Natural killer cell (primary cell): ENCODE results near the gene C12orf43. TPM values are rescaled to one million over a fixed set of nuclear protein-coding genes. Genes with fewer than 3 reads are reported as not detected.

ENCODE experiments used
- ATAC-seq, 3 donors: fragments of 150-1000 bp in 2 of 3; fragments of 200-7000 bp in 1 of 3; cut with Tn5 transposase; 1 replicate in 1 of 3; 2 replicates in 2 of 3; pipeline ENCODE4 v1.10.0; 2021; ENCODE audit warnings: mild to moderate bottlenecking in 2 of 3, moderate library complexity in 2 of 3
- DNase-seq, 2 donors: peaks; one replicate each; pipeline versions ENCODE4 v3.0.0 to v3.0.0-alpha.2; 2013 to 2021; ENCODE audit warnings: mixed read lengths in 1 of 2
- H3K27ac ChIP-seq: one replicate; pipeline ENCODE4 v1.5.1; 2013; ENCODE audit warnings: mild to moderate bottlenecking, low read length
- H3K27me3 ChIP-seq: one replicate; pipeline ENCODE4 v1.6.1; 2013; ENCODE audit warnings: low read length; ENCODE audit not compliant: control insufficient read depth, insufficient read depth
- H3K36me3 ChIP-seq: one replicate; pipeline ENCODE4 v1.6.1; 2013; ENCODE audit warnings: low read length; ENCODE audit not compliant: control insufficient read depth, insufficient read depth
- H3K4me1 ChIP-seq: one replicate; pipeline ENCODE4 v1.6.1; 2013; ENCODE audit warnings: low read length; ENCODE audit not compliant: control insufficient read depth, insufficient read depth
- H3K4me3 ChIP-seq: one replicate; pipeline ENCODE4 v1.5.1; 2013; ENCODE audit warnings: low read length
- H3K9me3 ChIP-seq: one replicate; pipeline ENCODE4 v1.6.1; 2013; ENCODE audit warnings: low read length; ENCODE audit not compliant: control insufficient read depth, insufficient read depth
- H3K27ac Mint-ChIP-seq, 2 donors: one replicate each; pipeline ENCODE4 v1.8.0; 2022; ENCODE audit warnings: mild to moderate bottlenecking in 2 of 2, mixed read lengths in 2 of 2, moderate library complexity in 1 of 2
- H3K27me3 Mint-ChIP-seq, 2 donors: one replicate each; pipeline ENCODE4 v1.8.0; 2022; ENCODE audit warnings: low read depth in 2 of 2, mixed read lengths in 2 of 2
- H3K36me3 Mint-ChIP-seq: one replicate; pipeline ENCODE4 v1.8.0; 2022; ENCODE audit warnings: mixed read lengths
- H3K4me1 Mint-ChIP-seq, 2 donors: one replicate each; pipeline ENCODE4 v1.8.0; 2022; ENCODE audit warnings: mixed read lengths in 2 of 2
- H3K4me3 Mint-ChIP-seq: one replicate; pipeline ENCODE4 v1.8.0; 2022; ENCODE audit warnings: mild to moderate bottlenecking, moderate library complexity, mixed read lengths
- H3K9me3 Mint-ChIP-seq, 2 donors: one replicate each; pipeline ENCODE4 v1.8.0; 2022; ENCODE audit warnings: mixed read lengths in 2 of 2
- CTCF ChIP-seq: fragments of 200-600 bp; IDR thresholded peaks from one replicate; pipeline ENCODE4 v1.8.0; 2022; ENCODE audit warnings: antibody characterized with exemption
- WGBS: methylation state at CpG from one replicate; pipeline ENCODE4 v1.1.7; 2013; ENCODE audit warnings: missing lambda C conversion rate; ENCODE audit not compliant: insufficient coverage; 5-methylcytosine and 5-hydroxymethylcytosine counted together
- intact Hi-C: fragments of 100-400 bp; cut with micrococcal nuclease; formaldehyde crosslinking; loops from one replicate; pipeline ENCODE4 v1.14.2; 2022
- total RNA-seq, 4 donors: library from RNA; stranded (reverse); fragments of 120-200 nt in 1 of 4; gene quantifications; one replicate each; pipeline versions ENCODE4 v1.2.3 to v1.2.4, GENCODE V29; 2013 to 2022

C12orf43 gene
- total RNA-seq, 3 donors from 2014 or later (not counting 1 experiment from before 2014, with no cell fraction given): 16.0 to 19.9 (median 18.0) TPM

GRCh38 chr12:120955232-120955631 lies 61.1 kb downstream of the C12orf43 start:
- Mint-ChIP-seq H3K4me1 (no peaks in the 10 kb centered on the region), H3K4me3 (no peak overlapping the region), H3K27ac (no peak overlapping the region), H3K9me3 (no peaks in the 10 kb centered on the region), H3K36me3 (no peaks in the 10 kb centered on the region), H3K27me3 (no peaks in the 10 kb centered on the region)
- peaks cover 12% of the 10 kb centered on the region for H3K4me1 ChIP-seq
- WGBS: 81% methylated on average over 4 of the region's 4 CpGs
- DNase-seq: no peak
- ATAC-seq: no peak
- no peak for TF ChIP-seq CTCF
- H3K27me3 ChIP-seq: no peaks in the 10 kb centered on the region
- H3K36me3 ChIP-seq: no peaks in the 10 kb centered on the region
- intact Hi-C loops: no loop called here
- H3K27ac ChIP-seq: no peak overlapping the region
- no peaks in the 10 kb centered on the region for H3K9me3 ChIP-seq
- no peak overlapping the region for H3K4me3 ChIP-seq

GRCh38 chr12:120950807-120951206 lies 65.5 kb downstream of the C12orf43 start:
- TF ChIP-seq CTCF: no peak
- no peaks in the 10 kb centered on the region for H3K36me3 Mint-ChIP-seq
- no peaks in the 10 kb centered on the region for H3K27me3 Mint-ChIP-seq
- Histone ChIP-seq H3K4me1 (no peaks in the 10 kb centered on the region), H3K36me3 (no peaks in the 10 kb centered on the region), H3K9me3 (no peaks in the 10 kb centered on the region), H3K4me3 (no peak overlapping the region), H3K27ac (no peak overlapping the region), H3K27me3 (no peaks in the 10 kb centered on the region)
- DNase-seq (no peak), ATAC-seq (no peak)
- no peaks in the 10 kb centered on the region for H3K4me1 Mint-ChIP-seq
- no peak overlapping the region for H3K4me3 Mint-ChIP-seq
- no peaks in the 10 kb centered on the region for H3K9me3 Mint-ChIP-seq
- 96% methylated on average over 5 of the region's 5 CpGs for WGBS
- intact Hi-C loops: no loop called here
- H3K27ac Mint-ChIP-seq: no peak overlapping the region

Other genes with a start within 250 kb of the C12orf43 start
- 10 to 100 TPM; 31.5 to 40.2 (median 39.9) TPM for gene SPPL3, start 112.1 kb downstream of the C12orf43 start, total RNA-seq
- not detected for gene HNF1A, start 37.9 kb downstream of the C12orf43 start, total RNA-seq
- 10 to 100 TPM in 2 of 3 donors, 1 to 10 TPM in 1; 7.5 to 48.0 (median 35.2) TPM for gene OASL, start 22.8 kb upstream of the C12orf43 start, total RNA-seq
- 10 to 100 TPM; 14.1 to 22.9 (median 16.7) TPM for gene P2RX7, start 116.4 kb upstream of the C12orf43 start, total RNA-seq
- gene P2RX4, start 193.6 kb upstream of the C12orf43 start, total RNA-seq: 10 to 100 TPM; 34.8 to 39.3 (median 38.2) TPM